ENCODE results near the gene TRIM2.

The TRIM2 gene

GRCh38 chr4:153268295-153268694, 64.1 kb downstream of the TRIM2 start:
- TF ChIP-seq SIN3A (IDR thresholded peaks at IDR 0.05; ENCODE audit: borderline replicate concordance, insufficient read depth, low read length) (no peak), TAF1 (IDR thresholded peaks at IDR 0.05; ENCODE audit: borderline replicate concordance, insufficient read depth, low read length) (no peak), REST (IDR thresholded peaks at IDR 0.05; ENCODE audit: insufficient read depth in 1 of 2, low read depth in 2 of 2, low read length in 2 of 2) (no peak), POLR2AphosphoS5 (IDR thresholded peaks at IDR 0.05; ENCODE audit: low read depth, low read length) (no peak), FOXP2 (optimal IDR thresholded peaks at IDR 0.05; ENCODE audit: borderline replicate concordance, extremely low read depth, extremely low read length, insufficient read depth) (no peak)

- no peak for TF ChIP-seq FOXP2 (optimal IDR thresholded peaks at IDR 0.05; ENCODE audit: borderline replicate concordance, extremely low read depth, extremely low read length, insufficient read depth)
- TF ChIP-seq TAF1 (IDR thresholded peaks at IDR 0.05; ENCODE audit: borderline replicate concordance, insufficient read depth, low read length): no peak
- TF ChIP-seq REST (IDR thresholded peaks at IDR 0.05; ENCODE audit: insufficient read depth in 1 of 2, low read depth in 2 of 2, low read length in 2 of 2): no peak
- no peak for TF ChIP-seq SIN3A (IDR thresholded peaks at IDR 0.05; ENCODE audit: borderline replicate concordance, insufficient read depth, low read length)
- TF ChIP-seq POLR2AphosphoS5 (IDR thresholded peaks at IDR 0.05; ENCODE audit: low read depth, low read length): no peak
These were observed 65.2 kb downstream of the TRIM2 start for GRCh38 chr4:153269218-153269990.

- TF ChIP-seq FOXP2 (optimal IDR thresholded peaks at IDR 0.05; ENCODE audit: borderline replicate concordance, extremely low read depth, extremely low read length, insufficient read depth): no peak
- TF ChIP-seq POLR2AphosphoS5 (IDR thresholded peaks at IDR 0.05; ENCODE audit: low read depth, low read length): no peak
- TF ChIP-seq TAF1 (IDR thresholded peaks at IDR 0.05; ENCODE audit: borderline replicate concordance, insufficient read depth, low read length): no peak
- no peak for TF ChIP-seq SIN3A (IDR thresholded peaks at IDR 0.05; ENCODE audit: borderline replicate concordance, insufficient read depth, low read length)
- TF ChIP-seq REST (IDR thresholded peaks at IDR 0.05; ENCODE audit: insufficient read depth in 1 of 2, low read depth in 2 of 2, low read length in 2 of 2): no peak
These were observed 66.1 kb downstream of the TRIM2 start for GRCh38 chr4:153270361-153270760.

GRCh38 chr4:153271820-153272219, 67.6 kb downstream of the TRIM2 start:
- TF ChIP-seq SIN3A (IDR thresholded peaks at IDR 0.05; ENCODE audit: borderline replicate concordance, insufficient read depth, low read length) (no peak), FOXP2 (optimal IDR thresholded peaks at IDR 0.05; ENCODE audit: borderline replicate concordance, extremely low read depth, extremely low read length, insufficient read depth) (no peak), REST (IDR thresholded peaks at IDR 0.05; ENCODE audit: insufficient read depth in 1 of 2, low read depth in 2 of 2, low read length in 2 of 2) (no peak), TAF1 (IDR thresholded peaks at IDR 0.05; ENCODE audit: borderline replicate concordance, insufficient read depth, low read length) (no peak), POLR2AphosphoS5 (IDR thresholded peaks at IDR 0.05; ENCODE audit: low read depth, low read length) (no peak)
